ENCODE data around the gene UGP2. TPM values are rescaled to one million over a fixed set of nuclear protein-coding genes. Genes with fewer than 3 reads are reported as not detected.

Gene UGP2
- total and polyA plus RNA-seq, 10 of the 15 experiments (the other 5 are each of a cell fraction or from before 2014, with no cell fraction given): 40.8 to 98.3 (median 76.1) TPM

DNA sequence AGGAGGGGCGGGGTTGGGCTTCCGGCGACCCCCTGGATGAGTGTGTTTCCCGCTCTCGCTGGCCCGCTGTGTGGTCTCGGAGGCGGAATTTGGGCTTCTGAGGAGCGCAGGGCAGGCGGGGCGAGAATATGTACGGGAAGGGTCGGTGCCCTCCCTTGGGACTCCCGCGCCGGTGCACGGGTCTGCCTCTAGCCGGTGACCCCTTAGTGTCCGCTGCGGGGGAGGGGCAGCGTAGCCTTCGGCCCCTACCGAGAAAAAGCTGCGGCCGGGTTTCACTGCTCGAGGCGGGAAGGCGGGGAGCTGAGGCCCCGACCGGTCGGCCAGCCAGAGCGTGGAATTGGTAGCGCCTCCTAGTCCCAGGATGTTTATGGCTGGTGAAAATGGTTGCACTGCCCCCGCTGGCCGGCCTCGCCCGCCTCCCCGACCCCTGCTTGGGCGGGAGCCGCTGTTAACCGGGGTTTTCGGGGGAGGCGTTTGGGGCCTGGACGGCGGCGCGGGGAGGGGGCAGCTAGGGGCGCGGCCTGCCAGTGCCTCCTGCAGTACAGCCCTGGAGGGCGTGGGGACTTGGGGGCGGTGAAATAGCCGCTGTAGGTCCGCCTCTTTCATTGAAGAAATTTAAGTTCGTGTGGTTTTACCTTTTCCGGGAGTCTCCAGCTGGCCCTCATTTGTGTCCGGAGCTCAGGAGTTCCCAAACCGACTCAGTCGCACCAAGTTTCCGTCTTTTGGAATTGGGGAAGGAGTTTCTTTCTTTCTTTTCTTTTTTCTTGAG is at the start of gene UGP2 (continued):
- TF ChIP-seq POLR2AphosphoS2 (IDR thresholded peaks at IDR 0.05; ENCODE audit: low read depth, low read length) (no peak; the same call in 1 of the 2 replicates), POU2F2 (IDR thresholded peaks at IDR 0.05; ENCODE audit: borderline replicate concordance, low read depth, low read length) (peak; percentile 48; the same call in 1 of the 3 replicates), FOS (IDR thresholded peaks at IDR 0.05; ENCODE audit: borderline replicate concordance, extremely low read depth, insufficient read length) (no peak), TAF1 (IDR thresholded peaks at IDR 0.05; ENCODE audit: borderline replicate concordance, low read depth, low read length) (no peak), ZNF622 (IDR thresholded peaks at IDR 0.05) (no peak), EED (IDR thresholded peaks at IDR 0.05; ENCODE audit: low read depth) (0 out of 2 replicates have a peak, but pooled peaks have one; percentile 12), JUND (IDR thresholded peaks at IDR 0.05; ENCODE audit: low read depth, low read length) (no peak), EZH2 (IDR thresholded peaks at IDR 0.05; ENCODE audit: borderline replicate concordance, control insufficient read depth, low read depth, low read length) (no peak), NRF1 (conservative IDR thresholded peaks at IDR 0.05; ENCODE audit: low read depth, low read length) (no peak), KDM1A (IDR thresholded peaks at IDR 0.05; ENCODE audit: borderline replicate concordance) (no peak), CEBPZ (IDR thresholded peaks at IDR 0.05; ENCODE audit: low read depth, low read length) (no peak), ZBTB4 (CRISPR knock-in tag; IDR thresholded peaks at IDR 0.05) (no peak), RCOR1 (conservative IDR thresholded peaks at IDR 0.05; ENCODE audit: low read depth, low read length) (no peak), PML (IDR thresholded peaks at IDR 0.05; ENCODE audit: low read length) (no peak), TCF12 (IDR thresholded peaks at IDR 0.05; ENCODE audit: low read depth, low read length) (0 out of 2 replicates have a peak, but pooled peaks have one; percentile 11), SREBF2 (IDR thresholded peaks at IDR 0.05; ENCODE audit: low read length) (no peak), STAT3 (IDR thresholded peaks at IDR 0.05; ENCODE audit: low read depth, low read length) (no peak), RB1 (IDR thresholded peaks at IDR 0.05; ENCODE audit: borderline replicate concordance) (0 out of 2 replicates have a peak, but pooled peaks have one; percentile 49), HCFC1 (IDR thresholded peaks at IDR 0.05; ENCODE audit: low read length) (no peak), KAT2A (conservative IDR thresholded peaks at IDR 0.05; ENCODE audit: control insufficient read depth, low read depth, low read length) (no peak), TCF7 (IDR thresholded peaks at IDR 0.05; ENCODE audit: borderline replicate concordance) (no peak)
- TF ChIP-seq, protein P1, sequence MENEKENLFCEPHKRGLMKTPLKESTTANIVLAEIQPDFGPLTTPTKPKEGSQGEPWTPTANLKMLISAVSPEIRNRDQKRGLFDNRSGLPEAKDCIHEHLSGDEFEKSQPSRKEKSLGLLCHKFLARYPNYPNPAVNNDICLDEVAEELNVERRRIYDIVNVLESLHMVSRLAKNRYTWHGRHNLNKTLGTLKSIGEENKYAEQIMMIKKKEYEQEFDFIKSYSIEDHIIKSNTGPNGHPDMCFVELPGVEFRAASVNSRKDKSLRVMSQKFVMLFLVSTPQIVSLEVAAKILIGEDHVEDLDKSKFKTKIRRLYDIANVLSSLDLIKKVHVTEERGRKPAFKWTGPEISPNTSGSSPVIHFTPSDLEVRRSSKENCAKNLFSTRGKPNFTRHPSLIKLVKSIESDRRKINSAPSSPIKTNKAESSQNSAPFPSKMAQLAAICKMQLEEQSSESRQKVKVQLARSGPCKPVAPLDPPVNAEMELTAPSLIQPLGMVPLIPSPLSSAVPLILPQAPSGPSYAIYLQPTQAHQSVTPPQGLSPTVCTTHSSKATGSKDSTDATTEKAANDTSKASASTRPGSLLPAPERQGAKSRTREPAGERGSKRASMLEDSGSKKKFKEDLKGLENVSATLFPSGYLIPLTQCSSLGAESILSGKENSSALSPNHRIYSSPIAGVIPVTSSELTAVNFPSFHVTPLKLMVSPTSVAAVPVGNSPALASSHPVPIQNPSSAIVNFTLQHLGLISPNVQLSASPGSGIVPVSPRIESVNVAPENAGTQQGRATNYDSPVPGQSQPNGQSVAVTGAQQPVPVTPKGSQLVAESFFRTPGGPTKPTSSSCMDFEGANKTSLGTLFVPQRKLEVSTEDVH (IDR thresholded peaks at IDR 0.05; ENCODE audit: low read depth, partially characterized antibody): no peak
